Stomach (tissue), 4 donors: Measurements from ENCODE around the gene ADAM29.

Experiments used
- CTCF ChIP-seq, 7 experiments: fragments of 450-650 bp in 4 of 7; fragments of 200-600 bp in 3 of 7; sonication (generic) in 3 of 7; IDR thresholded peaks; one replicate each; pipeline ENCODE4 v1.5.1; 2016 to 2019; ENCODE audit warnings: antibody characterized with exemption in 7 of 7, control low read depth in 2 of 7, mild to moderate bottlenecking in 1 of 7
- EP300 ChIP-seq: sonication (generic); formaldehyde crosslinking; IDR thresholded peaks from one replicate; pipeline ENCODE4 v1.6.1; 2017; ENCODE audit warnings: antibody characterized with exemption
- POLR2AphosphoS5 ChIP-seq, 3 donors: sonication (generic); formaldehyde crosslinking; IDR thresholded peaks; one replicate each; pipeline ENCODE4 v1.6.1; 2016; ENCODE audit warnings: antibody characterized with exemption in 3 of 3

- TF ChIP-seq CTCF (IDR thresholded peaks at IDR 0.05), result no peak
- TF ChIP-seq EP300, result no peak
- TF ChIP-seq POLR2AphosphoS5 (IDR thresholded peaks at IDR 0.05), result no peak
Measured at GRCh38 chr4:174907508-174907907, 10.7 kb upstream of the ADAM29 start.
